HCT116 (cell line): ENCODE measurements around the gene CIT. TPM values are rescaled to one million over a fixed set of nuclear protein-coding genes. Genes with fewer than 3 reads are reported as not detected.

Experiments used
- ATAC-seq: fragments of 200-7000 bp; cut with Tn5 transposase; 2 replicates; pipeline ENCODE4 v1.9.1; 2020; ENCODE audit warnings: mild to moderate bottlenecking, moderate library complexity
- BruUV-seq: library from RNA; stranded (reverse); fragments of 400-500 nt; replicated peaks from 2 replicates; lab custom pipeline; 2021; lab: Mats Ljungman, UMichigan
- CTCF ChIA-PET: fragments of 300-600 bp; sonication (Branson Sonifier 250); formaldehyde crosslinking; loops from one replicate; lab custom pipeline; 2021; ENCODE audit warnings: antibody characterized with exemption; lab: Charles Lee
- POLR2A ChIA-PET: fragments of 300-600, 350-600 bp; sonication (Branson Sonifier 250); formaldehyde crosslinking; loops from one replicate; lab custom pipeline; 2021; ENCODE audit warnings: antibody characterized with exemption; lab: Charles Lee
- RAD21 ChIA-PET, 2 experiments: fragments of 300-600 bp; sonication (Branson Sonifier 250); formaldehyde crosslinking; loops; one replicate each; lab custom pipeline; 2023; ENCODE audit warnings: low total read pairs in 2 of 2; ENCODE audit not compliant: uncharacterized antibody in 2 of 2, unreplicated experiment in 2 of 2, low non-redundant PET in 1 of 2; lab: Charles Lee
- DNase-seq: peaks from one replicate; pipeline ENCODE4 v3.0.0-alpha.2; 2010; ENCODE audit warnings: low read depth, low spot score
- H2AFZ ChIP-seq: fragments of 200-600 bp; shearing (Covaris generic), sonication (generic); 2 replicates; pipeline ENCODE4 v1.6.1; 2017; ENCODE audit warnings: low read depth, mixed run types, mixed read lengths, antibody characterized with exemption, low read length; ENCODE audit not compliant: poor library complexity, severe bottlenecking
- H3K27ac ChIP-seq: 2 replicates; pipeline ENCODE4 v1.5.1; 2012; ENCODE audit warnings: low read depth, low read length
- H3K27me3 ChIP-seq: fragments of 200-600 bp; sonication (generic); 2 replicates; pipeline ENCODE4 v1.6.1; 2016; ENCODE audit warnings: mixed run types, low read length, mixed read lengths; ENCODE audit not compliant: insufficient read depth
- H3K36me3 ChIP-seq, 2 experiments: fragments of 200-500 bp in 1 of 2; fragments of 200-600 bp in 1 of 2; sonication (Bioruptor generic) in 1 of 2; sonication (generic) in 1 of 2; 2 replicates each; pipeline versions ENCODE4 v1.5.1 to v1.6.1; 2014 to 2016; ENCODE audit warnings: low read length in 2 of 2, inconsistent platforms in 1 of 2, mixed read lengths in 1 of 2, mixed run types in 1 of 2; ENCODE audit not compliant: insufficient read depth in 2 of 2, control insufficient read depth in 1 of 2
- H3K4me1 ChIP-seq, 2 experiments: fragments of 200-600 bp in 1 of 2; sonication (generic) in 1 of 2; 2 replicates each; pipeline versions ENCODE4 v1.5.1 to v1.6.1; 2012 to 2017; ENCODE audit warnings: low read length in 2 of 2, inconsistent platforms in 1 of 2, mild to moderate bottlenecking in 1 of 2, mixed read lengths in 1 of 2, mixed run types in 1 of 2, moderate library complexity in 1 of 2; ENCODE audit not compliant: insufficient read depth in 2 of 2, control insufficient read depth in 1 of 2
- H3K4me2 ChIP-seq: fragments of 200-600 bp; sonication (generic); 2 replicates; pipeline ENCODE4 v1.6.1; 2017; ENCODE audit warnings: mixed run types, low read length, mixed read lengths
- H3K4me3 ChIP-seq, 2 experiments: fragments of 200-600 bp in 1 of 2; sonication (generic) in 1 of 2; replicated peaks in 1 of 2; 2 replicates each; pipeline ENCODE4 v1.5.1; 2011 to 2016; ENCODE audit warnings: low read length in 2 of 2, control low read depth in 1 of 2, low read depth in 1 of 2, mild to moderate bottlenecking in 1 of 2, mixed read lengths in 1 of 2, mixed run types in 1 of 2
- H3K79me2 ChIP-seq: fragments of 200-600 bp; sonication (generic); 2 replicates; pipeline ENCODE4 v1.6.1; 2017; ENCODE audit warnings: mild to moderate bottlenecking, mixed run types, low read length, moderate library complexity, mixed read lengths; ENCODE audit not compliant: insufficient read depth
- H3K9ac ChIP-seq: fragments of 200-600 bp; sonication (generic); 2 replicates; pipeline ENCODE4 v1.6.1; 2016; ENCODE audit warnings: low read length, mixed read lengths
- H3K9me2 ChIP-seq: fragments of 200-600 bp; sonication (generic), shearing (Covaris generic); 2 replicates; pipeline ENCODE4 v1.6.1; 2017; ENCODE audit warnings: mixed run types, mild to moderate bottlenecking, moderate library complexity; ENCODE audit not compliant: insufficient read depth
- H3K9me3 ChIP-seq, 2 experiments: fragments of 200-500 bp in 1 of 2; fragments of 200-600 bp in 1 of 2; sonication (Bioruptor generic) in 1 of 2; sonication (generic) in 1 of 2; 2 replicates each; pipeline ENCODE4 v1.6.1; 2014 to 2017; ENCODE audit warnings: low read length in 2 of 2, mixed read lengths in 2 of 2, inconsistent platforms in 1 of 2, low read depth in 1 of 2, mild to moderate bottlenecking in 1 of 2, mixed run types in 1 of 2, moderate library complexity in 1 of 2; ENCODE audit not compliant: control insufficient read depth in 1 of 2, insufficient read depth in 1 of 2
- H4K20me1 ChIP-seq: fragments of 200-600 bp; sonication (generic), shearing (Covaris generic); 2 replicates; pipeline ENCODE4 v1.6.1; 2017; ENCODE audit warnings: mixed run types, mild to moderate bottlenecking, moderate library complexity; ENCODE audit not compliant: insufficient read depth
- CBX3 ChIP-seq: IDR thresholded peaks from 2 replicates; pipeline ENCODE4 v1.6.1; 2012; ENCODE audit warnings: low read depth
- CEBPB ChIP-seq: IDR thresholded peaks from 2 replicates; pipeline ENCODE4 v1.6.1; 2012; ENCODE audit warnings: low read depth
- CTCF ChIP-seq, 3 experiments: fragments of 200-600 bp in 1 of 3; sonication (generic) in 1 of 3; IDR thresholded peaks in 2 of 3; conservative IDR thresholded peaks in 1 of 3; 2 replicates each; pipeline ENCODE4 v1.5.1; 2012 to 2017; ENCODE audit warnings: low read depth in 2 of 3, low read length in 2 of 3, antibody characterized with exemption in 1 of 3, borderline replicate concordance in 1 of 3, control low read depth in 1 of 3, mild to moderate bottlenecking in 1 of 3, mixed read lengths in 1 of 3, mixed run types in 1 of 3, moderate library complexity in 1 of 3; ENCODE audit not compliant: insufficient read depth in 1 of 3
- ELF1 ChIP-seq: IDR thresholded peaks from 2 replicates; pipeline ENCODE4 v1.6.1; 2012; ENCODE audit warnings: low read depth, borderline replicate concordance
- EZH2 ChIP-seq: fragments of 200-600 bp; sonication (generic); IDR thresholded peaks from 2 replicates; pipeline ENCODE4 v1.6.1; 2017; ENCODE audit warnings: antibody characterized with exemption, mixed run types
- EZH2phosphoT487 ChIP-seq: fragments of 200-600 bp; IDR thresholded peaks from 2 replicates; pipeline ENCODE4 v1.6.1; 2018; ENCODE audit warnings: antibody characterized with exemption, borderline replicate concordance
- JUND ChIP-seq: IDR thresholded peaks from 2 replicates; pipeline ENCODE4 v1.6.1; 2012
- MAX ChIP-seq: IDR thresholded peaks from 2 replicates; pipeline ENCODE4 v1.6.1; 2012
- POLR2A ChIP-seq: IDR thresholded peaks from 2 replicates; pipeline ENCODE4 v1.7.0; 2011; ENCODE audit warnings: borderline replicate concordance; ENCODE audit not compliant: insufficient read depth, insufficient read length; ENCODE audit errors: extremely low read depth
- POLR2AphosphoS5 ChIP-seq: IDR thresholded peaks from 2 replicates; pipeline ENCODE4 v1.6.1; 2011; ENCODE audit warnings: mild to moderate bottlenecking, low read depth, low read length, moderate library complexity
- RAD21 ChIP-seq: IDR thresholded peaks from 2 replicates; pipeline ENCODE4 v1.6.1; 2012; ENCODE audit warnings: low read depth, mild to moderate bottlenecking
- SIN3A ChIP-seq: IDR thresholded peaks from 2 replicates; pipeline ENCODE4 v1.6.1; 2012; ENCODE audit warnings: low read depth
- SP1 ChIP-seq: IDR thresholded peaks from 2 replicates; pipeline ENCODE4 v1.6.1; 2012; ENCODE audit warnings: low read depth
- SRF ChIP-seq: IDR thresholded peaks from 2 replicates; pipeline ENCODE4 v1.6.1; 2012; ENCODE audit warnings: low read depth
- YY1 ChIP-seq: IDR thresholded peaks from 2 replicates; pipeline ENCODE4 v1.6.1; 2011; ENCODE audit warnings: low read length, low read depth, moderate library complexity, mild to moderate bottlenecking; ENCODE audit not compliant: insufficient replicate concordance; ENCODE audit errors: extremely low read depth
- ZFX ChIP-seq: fragments of 450-650 bp; IDR thresholded peaks from 2 replicates; pipeline ENCODE4 v1.6.1; 2017
- ZNF274 ChIP-seq: fragments of 200-500 bp; sonication (Bioruptor generic); IDR thresholded peaks from 2 replicates; pipeline ENCODE4 v1.6.1; 2014; ENCODE audit warnings: mild to moderate bottlenecking, low read depth, low read length, inconsistent platforms
- intact Hi-C: fragments of 100-400 bp; cut with micrococcal nuclease; formaldehyde crosslinking; loops from 2 replicates; pipeline ENCODE4 v1.10.0; 2022
- total RNA-seq: library from RNA; stranded (reverse); gene quantifications from one replicate; pipeline ENCODE4 v1.2.1, GENCODE V29; 2021; ENCODE audit not compliant: unreplicated experiment

Gene CIT
- total RNA-seq, 1 experiment from 2014 or later = 54.2 TPM

- DNase-seq = no peak
- Histone ChIP-seq H4K20me1 (no peaks in the 10 kb centered on the region), H3K9me3 (no peaks in the 10 kb centered on the region), H3K27ac (no peak overlapping the region), H3K4me2 (no peak overlapping the region), H3K27me3 (no peaks in the 10 kb centered on the region), H3K9ac (no peak overlapping the region), H3K36me3 (peaks cover 28 to 42% of the 10 kb centered on the region in 2 experiments), H2AFZ (no peak overlapping the region), H3K4me3 (no peak overlapping the region), H3K4me1 (peaks cover 19 to 29% of the 10 kb centered on the region in 2 experiments), H3K79me2 (no peaks in the 10 kb centered on the region; the same call in 1 of the 2 replicates), H3K9me2 (no peaks in the 10 kb centered on the region)
- CTCF ChIA-PET = no interaction called here
- POLR2A ChIA-PET = interaction anchor here (0.7 kb wide), 1 partner anchor 1861 kb away, joined by 6 read pairs; no protein-coding TSS in a partner anchor
- TF ChIP-seq MAX = no peak
- no peak for TF ChIP-seq CEBPB
- TF ChIP-seq CTCF (IDR thresholded peaks at IDR 0.05 in 2 of 3, conservative IDR thresholded peaks at IDR 0.05 in 1 of 3; ENCODE audit: borderline replicate concordance in 1 of 3, insufficient read depth in 1 of 3, low read depth in 2 of 3, low read length in 2 of 3) = no peak
- no peak for TF ChIP-seq POLR2AphosphoS5
- intact Hi-C loops = no loop called here
- RAD21 ChIA-PET = no interaction called here
- no TSS peak for BruUV-seq
- ATAC-seq = no peak
Measured at GRCh38 chr12:119718141-119718540, 159.0 kb downstream of the CIT start.

- no peak overlapping the region for H3K4me3 ChIP-seq
- BruUV-seq = no TSS peak
- CTCF ChIA-PET = interaction anchor here (0.5 kb wide), 1 partner anchor 26 kb away, joined by 3 read pairs; no protein-coding TSS in a partner anchor
- POLR2A ChIA-PET = no interaction called here
- H3K9me2 ChIP-seq = no peaks in the 10 kb centered on the region
- no peak overlapping the region for H3K9ac ChIP-seq
- no peak overlapping the region for H3K27ac ChIP-seq
- no peaks in the 10 kb centered on the region for H3K9me3 ChIP-seq
- H3K27me3 ChIP-seq = no peaks in the 10 kb centered on the region
- no peaks in the 10 kb centered on the region; the same call in 1 of the 2 replicates for H3K79me2 ChIP-seq
- ATAC-seq = no peak
- RAD21 ChIA-PET = no interaction called here
- no peak overlapping the region for H2AFZ ChIP-seq
- DNase-seq = no peak
- peaks cover 19 to 29% of the 10 kb centered on the region in 2 experiments for H3K4me1 ChIP-seq
- H3K4me2 ChIP-seq = no peak overlapping the region
- intact Hi-C loops = no loop called here
- H4K20me1 ChIP-seq = no peaks in the 10 kb centered on the region
- peaks cover 37 to 57% of the 10 kb centered on the region in 2 experiments for H3K36me3 ChIP-seq
- TF ChIP-seq SIN3A = no peak
- TF ChIP-seq JUND = no peak
- no peak for TF ChIP-seq YY1
- TF ChIP-seq CEBPB = no peak
- TF ChIP-seq ZNF274 = no peak
- no peak for TF ChIP-seq SP1
- no peak for TF ChIP-seq SRF
- TF ChIP-seq MAX = no peak
- no peak for TF ChIP-seq EZH2
- no peak for TF ChIP-seq POLR2A
- no peak for TF ChIP-seq ZFX
- no peak for TF ChIP-seq RAD21
- TF ChIP-seq ELF1 = no peak
- TF ChIP-seq CTCF (IDR thresholded peaks at IDR 0.05 in 2 of 3, conservative IDR thresholded peaks at IDR 0.05 in 1 of 3; ENCODE audit: borderline replicate concordance in 1 of 3, insufficient read depth in 1 of 3, low read depth in 2 of 3, low read length in 2 of 3) = no peak
- no peak for TF ChIP-seq CBX3
- no peak for TF ChIP-seq EZH2phosphoT487
Measured at GRCh38 chr12:119715268-119715620, 161.9 kb downstream of the CIT start.
